HG03066 (cell line): Measurements from ENCODE around the gene HNRNPM.

Source experiments
- ATAC-seq: cut with Tn5 transposase; IDR thresholded peaks from one replicate; pipeline ENCODE4 v1.9.1; 2021; ENCODE audit warnings: low read depth; ENCODE audit not compliant: unreplicated experiment

HNRNPM gene

DNA sequence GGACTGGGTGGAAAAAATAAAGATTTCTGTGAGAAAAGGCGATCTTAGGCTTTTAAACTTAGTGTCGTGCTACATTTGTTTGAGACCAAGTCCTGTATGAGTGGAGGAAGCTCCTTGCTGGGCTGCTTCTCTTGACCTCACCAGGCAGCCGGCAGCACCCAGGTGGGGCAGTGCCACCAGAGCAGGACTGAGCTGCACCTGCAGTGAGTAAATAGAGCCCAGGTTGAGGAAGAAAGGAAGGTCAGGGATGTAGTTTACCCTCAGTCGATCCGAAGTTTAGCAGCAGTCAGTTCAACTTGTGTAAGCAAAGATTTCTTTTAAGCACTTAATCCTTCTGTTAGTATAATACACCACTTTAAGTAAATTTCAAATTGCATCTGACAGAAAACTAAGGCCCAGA is 13.6 kb downstream of the HNRNPM start:
- no peak for ATAC-seq

DNA sequence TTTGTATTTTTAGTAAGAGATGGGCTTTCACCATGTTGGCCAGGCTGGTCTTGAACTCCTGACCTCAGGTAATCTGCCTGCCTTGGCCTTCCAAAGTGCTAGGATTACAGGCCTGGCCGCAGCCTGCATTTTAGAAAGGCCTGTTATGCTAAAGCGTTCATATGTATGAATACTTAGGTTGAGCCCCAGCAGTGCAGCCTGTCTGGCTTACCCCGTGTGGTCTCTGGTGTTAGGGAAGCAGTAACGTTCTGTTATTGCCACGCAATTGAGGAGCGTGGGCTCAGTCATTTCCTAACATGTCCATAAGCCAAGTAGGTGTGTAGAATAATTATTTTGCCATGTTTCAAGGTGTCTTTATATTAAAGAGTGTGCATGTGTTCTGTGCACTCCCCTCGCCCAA is 14.3 kb downstream of the HNRNPM start:
- ATAC-seq, result no peak

DNA sequence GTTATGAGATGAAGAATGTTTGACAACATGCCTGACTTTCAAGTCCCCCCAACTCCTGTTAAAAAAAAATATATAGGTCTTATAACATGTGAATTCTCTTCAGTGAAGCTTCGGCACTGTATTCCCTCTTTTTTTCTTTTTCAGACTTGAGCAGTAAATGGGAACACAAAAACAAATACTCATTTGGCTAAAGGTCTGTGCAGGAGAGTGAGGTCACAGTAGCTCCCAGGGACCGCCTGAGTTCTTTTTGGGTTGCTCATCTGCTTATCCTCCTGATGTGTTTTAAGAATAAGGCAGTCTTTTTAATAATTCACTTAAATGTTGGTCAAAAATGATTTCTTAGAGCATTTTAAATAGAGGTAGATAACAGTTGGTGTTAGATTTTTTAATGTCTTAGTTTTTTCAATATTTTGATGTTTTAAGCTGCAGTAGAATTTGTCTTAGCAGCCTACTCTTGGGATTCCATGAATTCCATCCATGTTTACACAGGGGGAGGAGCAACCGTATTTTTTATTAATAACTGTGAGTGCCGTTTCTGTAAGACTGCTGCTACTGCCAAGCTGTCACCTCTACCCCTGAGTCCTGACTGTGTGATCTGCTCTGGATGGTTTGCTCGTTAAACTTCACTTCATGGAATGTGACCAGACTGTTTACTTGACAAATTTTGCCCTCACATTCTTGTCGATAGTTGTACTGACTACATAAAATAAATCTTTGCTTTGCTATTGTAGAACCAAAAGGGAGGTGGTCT is 14.9 kb downstream of the HNRNPM start:
- no peak for ATAC-seq

DNA sequence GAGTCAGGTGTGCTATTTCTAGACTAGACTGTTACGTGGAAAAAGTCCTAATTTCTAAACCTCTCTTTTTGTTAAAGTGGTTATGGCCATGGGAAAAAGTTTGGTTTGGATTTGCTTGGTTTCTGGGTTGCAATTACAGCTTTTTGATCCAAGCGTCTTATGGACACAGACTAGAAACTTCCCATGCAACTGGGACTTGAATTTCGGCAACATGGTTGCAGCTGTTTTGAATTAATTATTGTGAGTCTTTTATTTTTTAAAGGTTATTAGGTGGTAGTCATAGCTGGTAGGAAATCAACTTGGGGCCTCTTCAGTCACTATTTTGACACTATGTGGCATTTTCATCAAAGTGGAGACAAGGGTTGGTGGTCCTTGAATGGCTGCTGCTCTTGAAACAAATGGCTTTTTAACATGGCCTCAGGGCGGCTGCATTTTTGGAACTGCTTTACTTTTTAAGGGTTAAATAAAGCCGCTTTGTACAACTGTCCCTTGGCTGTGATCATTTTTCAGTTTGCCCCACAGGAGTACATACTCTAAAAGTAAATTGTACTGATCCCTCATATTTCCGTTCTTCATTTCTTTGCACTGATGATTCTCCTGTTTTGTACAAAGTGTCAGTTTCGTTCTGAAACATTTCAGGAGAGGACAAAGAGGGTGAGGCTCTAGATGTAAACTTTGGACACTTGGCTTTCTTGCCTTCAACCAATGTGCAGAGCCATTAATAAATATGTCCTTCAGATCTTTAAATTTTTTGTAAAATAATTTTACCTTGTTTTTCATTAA is 15.9 kb downstream of the HNRNPM start:
- ATAC-seq, result no peak

DNA sequence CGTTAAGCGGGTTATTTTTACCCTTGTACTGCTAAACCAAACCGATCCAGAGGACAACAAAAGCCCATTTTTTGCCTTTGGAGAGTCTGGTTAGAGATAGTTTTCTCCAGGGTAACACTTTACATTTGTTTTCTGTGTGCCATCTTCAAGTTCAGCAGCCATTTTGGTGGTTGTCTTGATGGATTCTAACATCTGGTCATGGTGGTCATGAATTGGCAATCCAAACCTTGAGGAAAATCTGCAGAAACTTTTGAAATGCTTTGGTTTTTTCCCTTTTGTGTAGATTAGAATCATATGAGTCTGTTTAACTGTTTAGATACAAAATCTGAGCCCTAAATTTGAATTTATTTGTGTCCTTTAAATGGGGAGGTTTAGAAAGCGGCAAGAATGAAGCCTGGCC is 16.6 kb downstream of the HNRNPM start:
- ATAC-seq, result no peak

DNA sequence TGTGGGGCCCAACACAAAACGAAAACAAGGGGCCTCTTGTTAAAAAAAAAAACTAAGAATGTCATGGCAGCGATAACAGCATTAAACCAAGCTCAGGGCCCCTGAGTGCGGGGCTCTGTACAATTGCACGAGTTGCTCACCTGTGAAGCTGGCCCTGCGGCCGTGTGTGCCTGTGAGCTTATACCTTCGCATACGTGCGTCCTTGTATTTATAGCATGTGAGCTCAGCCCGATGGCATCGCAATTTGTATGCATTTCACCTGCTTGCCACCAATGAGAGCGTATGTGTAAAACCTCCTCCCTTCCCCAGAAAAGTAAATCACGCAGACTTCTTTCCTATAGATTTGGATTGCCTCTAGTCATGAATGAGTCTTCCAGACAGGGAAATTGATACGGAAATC is 17.1 kb downstream of the HNRNPM start:
- ATAC-seq, result no peak

DNA sequence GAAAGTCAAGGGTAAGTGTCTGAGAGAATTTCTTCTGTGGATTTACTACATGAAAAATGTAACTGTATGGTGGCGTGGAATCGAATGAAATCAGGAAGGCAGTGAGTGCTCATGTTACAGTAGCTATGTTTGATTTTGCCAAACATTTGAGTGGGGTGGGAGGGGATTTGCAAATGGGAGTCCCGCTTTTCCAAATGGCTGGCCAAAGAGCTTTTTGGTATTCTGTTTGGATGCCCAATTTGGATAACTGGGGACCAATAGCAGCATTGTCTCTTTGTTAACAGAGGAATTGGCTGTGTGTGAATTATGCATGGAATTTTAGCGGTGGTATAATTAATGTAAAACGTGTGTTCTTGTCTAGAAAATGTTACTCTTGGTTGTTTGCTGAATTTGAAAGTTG is 17.8 kb downstream of the HNRNPM start:
- ATAC-seq, result no peak

DNA sequence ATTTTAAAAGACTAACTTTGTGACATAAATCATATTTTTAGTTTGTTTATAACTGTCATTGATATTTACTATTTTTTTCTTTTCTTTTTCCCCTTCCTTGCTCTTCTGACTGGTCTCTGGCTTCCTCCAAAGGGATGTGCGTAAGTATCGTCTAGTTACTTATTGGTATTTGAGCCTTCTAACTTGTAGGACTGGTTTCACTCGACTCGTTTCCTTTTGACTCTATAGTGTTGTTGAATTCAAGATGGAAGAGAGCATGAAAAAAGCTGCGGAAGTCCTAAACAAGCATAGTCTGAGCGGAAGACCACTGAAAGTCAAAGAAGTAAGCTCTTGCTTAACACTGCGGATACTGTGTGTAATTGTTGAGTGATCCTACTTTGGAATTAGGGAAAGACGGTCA is 18.6 kb downstream of the HNRNPM start:
- ATAC-seq, result no peak

DNA sequence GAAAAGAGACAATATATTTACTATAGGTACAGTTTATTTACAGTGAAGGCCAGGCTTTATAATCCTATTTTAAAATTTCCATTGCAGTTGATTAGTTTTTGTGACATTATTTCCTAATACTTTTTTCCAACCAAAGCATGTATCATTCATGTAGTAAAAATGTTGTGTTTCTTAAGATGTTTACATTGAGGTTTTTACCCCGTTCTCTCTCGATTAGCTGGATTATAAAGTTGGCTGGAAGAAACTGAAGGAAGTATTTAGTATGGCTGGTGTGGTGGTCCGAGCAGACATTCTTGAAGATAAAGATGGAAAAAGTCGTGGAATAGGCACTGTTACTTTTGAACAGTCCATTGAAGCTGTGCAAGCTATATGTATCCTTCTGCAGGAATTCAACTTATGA is 21.2 kb downstream of the HNRNPM start:
- ATAC-seq, result no peak

DNA sequence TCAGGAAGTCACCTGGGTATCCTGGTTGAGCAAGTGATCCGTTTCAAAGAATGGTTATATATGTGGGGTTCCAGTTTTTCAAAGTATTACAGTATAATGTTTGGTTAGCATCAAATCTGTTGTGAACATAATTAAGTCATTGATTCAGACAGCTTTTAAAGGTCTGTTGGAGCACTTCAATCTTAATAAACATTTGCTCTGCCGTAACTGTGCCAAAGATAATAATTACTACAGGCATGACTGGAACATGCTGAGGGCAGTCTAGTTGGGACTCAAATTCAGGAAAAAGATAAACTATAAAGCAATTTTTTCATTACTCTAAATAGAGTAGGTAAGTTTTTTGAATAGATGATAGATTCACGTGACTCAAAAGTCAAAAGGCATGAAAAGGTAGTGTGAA is 23.3 kb downstream of the HNRNPM start:
- ATAC-seq, result no peak

DNA sequence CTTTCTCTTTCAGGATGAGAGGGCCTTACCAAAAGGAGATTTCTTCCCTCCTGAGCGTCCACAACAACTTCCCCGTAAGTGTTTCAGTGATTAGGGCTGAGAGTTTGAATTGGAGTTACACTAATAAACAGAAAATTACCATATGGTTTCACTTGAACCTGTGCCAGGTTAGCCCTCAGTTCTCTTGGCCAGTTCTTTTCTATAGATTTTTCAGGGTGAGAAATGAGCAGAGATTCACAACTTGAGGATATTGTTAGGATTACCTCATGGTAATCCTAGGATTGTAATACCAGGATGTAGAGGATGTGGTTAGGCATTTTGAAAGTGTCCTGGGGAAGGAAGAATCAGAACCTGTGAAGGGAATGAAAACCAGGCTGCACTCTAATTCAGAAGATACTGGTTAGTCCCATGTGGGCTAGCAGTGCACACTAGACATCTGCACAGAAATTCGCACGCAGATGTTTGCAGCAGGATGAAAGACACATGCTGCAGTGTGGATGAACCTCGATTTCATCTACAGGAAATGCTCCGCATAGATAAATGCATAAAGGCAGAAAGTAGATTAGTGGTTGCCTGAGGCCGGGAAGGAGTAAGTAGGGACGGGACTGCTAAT is 24.1 kb downstream of the HNRNPM start:
- ATAC-seq, result no peak

DNA sequence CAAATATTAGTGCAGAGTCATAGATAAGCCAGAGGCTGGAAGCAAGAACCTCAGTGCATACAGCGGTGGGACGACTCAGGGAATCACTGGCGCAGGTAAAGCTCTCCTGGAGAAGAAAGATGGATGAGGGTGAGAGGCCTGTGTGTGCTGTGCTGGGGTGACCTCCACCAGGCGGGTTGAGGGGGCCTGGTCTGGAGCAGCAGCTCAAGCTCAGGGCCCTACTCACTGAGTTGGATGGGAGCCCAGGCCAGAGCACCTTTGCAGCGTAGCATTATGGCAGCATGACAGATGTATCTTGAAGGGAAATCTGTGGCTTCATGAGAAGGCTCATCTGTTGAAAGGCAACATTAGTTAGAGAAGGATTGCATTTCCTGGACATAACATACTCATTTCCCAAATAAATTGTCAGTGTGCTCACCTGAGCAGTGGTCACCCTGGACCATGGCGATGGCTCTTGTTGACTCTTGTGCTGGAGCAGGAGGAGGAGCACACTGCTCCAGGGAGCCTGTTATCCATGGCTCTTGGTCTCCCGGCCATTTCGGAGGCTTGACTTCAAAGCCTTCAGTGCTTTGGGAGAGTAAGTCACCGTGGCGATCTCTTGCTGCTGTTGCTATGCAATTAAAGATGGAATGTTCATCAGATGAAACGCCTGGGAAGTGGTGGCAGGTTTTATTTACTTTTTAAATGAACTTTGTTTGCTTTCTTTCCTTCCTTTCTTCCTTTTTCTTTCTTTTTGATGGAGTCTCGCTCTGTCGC is 25.0 kb downstream of the HNRNPM start:
- ATAC-seq, result no peak

DNA sequence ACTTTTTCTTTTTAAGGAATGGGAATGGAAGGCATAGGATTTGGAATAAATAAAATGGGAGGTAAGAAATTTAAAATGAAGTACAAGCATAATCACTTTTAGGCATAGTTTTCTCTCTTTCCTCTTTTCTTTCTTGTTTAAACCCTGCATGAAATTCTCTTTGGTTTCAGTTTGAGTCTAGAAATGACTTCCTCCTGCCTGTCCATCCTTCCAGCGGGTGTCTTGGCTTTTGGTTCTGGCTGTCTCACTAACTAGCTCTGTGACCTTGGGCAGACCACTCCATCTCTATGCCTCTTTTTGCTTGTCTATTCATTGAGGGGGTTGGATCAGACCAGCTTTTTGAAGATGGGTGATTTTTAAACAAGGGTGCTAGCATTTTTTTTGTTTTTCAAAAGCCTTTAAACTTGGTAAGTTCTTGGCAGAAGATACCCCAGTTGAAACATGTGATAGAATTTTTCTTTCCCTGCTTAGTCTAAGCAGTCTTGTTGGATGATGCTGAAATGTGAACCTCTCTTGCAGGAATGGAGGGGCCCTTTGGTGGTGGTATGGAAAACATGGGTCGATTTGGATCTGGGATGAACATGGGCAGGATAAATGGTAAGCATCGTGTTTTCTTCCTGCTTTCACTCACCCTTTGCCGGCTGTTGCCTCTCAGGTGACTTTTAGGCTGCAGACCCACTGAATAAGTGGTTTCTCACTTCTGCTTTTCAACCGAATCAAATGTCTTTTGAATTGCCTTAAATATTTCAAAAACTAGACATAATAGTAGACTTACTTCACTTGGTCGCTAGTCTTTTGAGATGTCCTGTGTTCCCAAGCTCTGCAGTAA is 29.1 kb downstream of the HNRNPM start:
- ATAC-seq, result no peak

DNA sequence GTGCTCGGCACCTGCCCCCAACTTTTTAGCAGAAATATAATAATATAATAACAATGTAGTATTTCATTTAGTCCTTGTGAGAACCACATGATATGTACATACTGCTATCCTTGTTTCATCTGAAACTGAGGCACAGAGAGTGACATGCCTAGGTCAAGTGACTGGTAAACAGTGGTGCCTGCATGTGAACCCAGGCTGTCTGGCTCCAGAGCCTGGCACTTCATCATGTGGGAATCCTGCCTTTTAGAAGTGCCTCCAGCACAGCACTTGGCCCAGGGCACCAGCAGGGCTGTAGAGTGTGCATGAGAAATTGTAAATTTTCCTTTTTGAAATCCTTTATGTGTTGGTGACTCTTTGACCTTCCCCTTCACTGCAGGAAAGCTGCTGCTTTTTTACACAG is 30.2 kb downstream of the HNRNPM start:
- no peak for ATAC-seq

DNA sequence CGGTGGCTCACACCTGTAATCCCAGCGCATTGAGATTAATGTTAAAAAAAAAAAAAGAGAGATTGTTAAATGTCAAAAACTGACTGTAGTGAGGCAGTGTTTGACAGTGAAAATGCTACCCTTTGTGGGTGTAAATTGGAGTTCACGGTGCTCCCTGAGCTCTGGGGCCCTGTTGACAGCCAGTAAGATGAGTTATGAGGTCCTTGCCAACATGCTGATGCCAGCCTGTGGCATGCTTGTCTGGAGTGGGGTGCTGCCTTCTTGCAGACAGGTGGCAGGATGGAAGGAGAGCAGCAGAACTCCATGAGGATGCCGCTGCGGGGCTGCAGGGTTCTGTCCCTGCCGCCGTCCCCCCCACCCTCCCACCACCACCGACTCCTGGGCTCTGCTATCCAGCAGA is 31.7 kb downstream of the HNRNPM start:
- ATAC-seq, result no peak

DNA sequence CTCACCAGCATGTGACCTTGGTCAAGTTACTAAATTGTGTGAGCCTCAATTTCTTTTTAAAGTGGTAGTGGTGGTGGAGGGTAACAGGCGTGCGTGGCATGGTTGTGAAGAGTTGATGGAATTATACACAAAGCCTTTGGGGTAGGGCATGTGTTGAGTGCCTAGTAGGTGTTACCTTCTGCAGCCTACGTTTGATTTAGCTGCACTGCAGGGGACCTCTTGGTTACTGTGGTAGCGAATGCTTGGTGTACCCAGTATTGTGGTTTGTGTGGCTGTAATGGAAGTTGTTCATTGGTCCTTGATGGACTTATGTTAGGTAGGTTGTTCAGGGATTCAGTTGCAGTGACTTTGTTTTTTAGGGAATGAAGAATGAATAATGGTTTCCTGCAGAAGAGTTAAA is 33.1 kb downstream of the HNRNPM start:
- no peak for ATAC-seq

DNA sequence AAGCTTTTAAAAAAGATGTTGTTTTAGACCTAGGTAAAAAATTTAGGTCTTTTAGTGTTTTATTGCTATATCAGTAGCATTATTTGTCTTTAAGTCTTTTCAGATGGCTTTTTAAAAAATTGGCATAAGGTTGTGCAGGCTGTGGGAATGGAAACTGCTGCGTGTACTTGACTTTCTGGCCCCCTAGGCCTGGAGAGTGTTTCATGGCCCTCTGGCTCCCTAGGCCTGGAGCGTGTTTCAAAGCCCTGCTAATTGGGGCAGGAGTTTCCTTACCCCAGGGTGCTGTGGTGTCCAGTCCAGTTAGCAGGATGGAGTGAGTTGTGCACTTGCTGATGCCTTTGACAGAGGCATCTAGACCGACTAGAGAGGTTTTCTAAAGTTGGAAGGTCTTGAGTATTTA is 33.8 kb downstream of the HNRNPM start:
- ATAC-seq, result no peak

DNA sequence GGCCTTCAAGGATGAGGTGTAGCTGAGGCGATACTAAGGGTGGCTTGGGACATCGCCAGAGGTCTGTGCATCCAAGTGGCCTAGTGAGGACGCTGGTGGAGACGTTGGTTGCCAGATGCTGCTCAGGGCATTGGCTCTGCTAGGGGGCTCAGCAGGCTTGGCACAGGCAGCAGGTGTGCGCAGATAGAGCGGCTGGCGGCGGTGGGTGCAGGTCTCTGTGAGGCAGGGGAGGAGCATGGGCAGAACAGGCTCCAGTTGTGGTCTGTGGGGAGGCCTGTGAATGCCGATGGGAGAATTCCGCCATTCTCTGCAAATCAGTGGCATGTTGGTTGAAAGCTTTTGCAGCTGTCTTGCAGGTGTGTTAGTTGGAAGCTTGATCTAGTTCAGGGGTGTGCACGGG is 36.4 kb downstream of the HNRNPM start:
- ATAC-seq, result no peak

DNA sequence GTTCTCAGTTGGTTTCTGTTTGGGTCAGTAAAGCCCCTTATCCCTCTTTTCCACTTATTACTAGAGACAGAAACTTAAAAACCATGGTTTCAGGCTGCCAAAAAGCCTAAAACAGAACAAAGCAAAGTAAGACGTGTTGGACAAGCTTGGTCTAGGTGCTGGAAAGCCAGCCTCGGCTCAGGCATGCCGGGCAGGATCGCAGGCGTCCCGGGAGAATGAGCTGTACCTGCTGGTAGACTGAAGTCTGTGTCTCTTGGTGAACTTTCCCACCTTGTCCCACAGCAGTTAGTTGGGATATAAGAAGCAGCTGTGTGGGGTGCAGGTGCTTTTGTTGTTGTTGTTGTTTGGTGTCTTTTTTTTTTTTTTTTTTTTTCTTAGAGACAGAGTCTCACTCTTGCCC is 36.8 kb downstream of the HNRNPM start:
- no peak for ATAC-seq

DNA sequence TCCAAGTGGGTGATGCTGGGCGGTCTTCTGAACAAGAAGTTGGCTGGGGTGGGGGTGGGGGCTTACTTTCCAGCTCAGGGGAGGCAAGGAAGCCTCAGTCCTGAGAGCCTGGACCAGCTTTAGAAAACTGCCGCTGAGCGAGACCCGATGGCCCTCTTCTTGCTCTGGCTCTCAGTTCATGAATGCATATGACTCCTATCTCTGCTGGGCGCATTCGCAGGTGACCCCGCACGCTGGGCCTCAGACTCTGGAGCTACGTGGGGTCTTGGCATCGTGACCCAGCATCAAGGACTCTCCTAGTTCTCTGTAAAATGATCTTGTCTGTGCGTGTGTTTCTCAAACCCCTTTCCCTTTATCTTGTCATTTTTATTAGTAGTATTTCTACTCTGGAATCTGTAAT is 37.9 kb downstream of the HNRNPM start:
- no peak for ATAC-seq
